ENCODE data around the gene ZNF547.
"Not testable (repeated sequence)": the region's sequence is repeated elsewhere in the genome, so short reads cannot be mapped to it uniquely, and the experiment has no call there.

The ZNF547 gene

GRCh38 chr19:57366776-57367175 is 3.4 kb downstream of the ZNF547 start:
- no peak for FAIRE-seq

GRCh38 chr19:57374179-57374578 is 10.8 kb downstream of the ZNF547 start:
- no peak for DNase-seq (ENCODE audit: extremely low spot score, insufficient read length, low read depth)
- FAIRE-seq = no peak

More at GRCh38 chr19:57366776-57367175, 3.4 kb downstream of the ZNF547 start:
- no peak for DNase-seq (ENCODE audit: extremely low spot score, insufficient read length, low read depth)

- FAIRE-seq; DNase-seq (ENCODE audit: extremely low spot score, insufficient read length, low read depth): not testable (repeated sequence)
Measured at GRCh38 chr19:57374647-57375046, 11.3 kb downstream of the ZNF547 start.

- DNase-seq (ENCODE audit: extremely low spot score, insufficient read length, low read depth) (no peak), FAIRE-seq (no peak)
Measured at GRCh38 chr19:57376151-57376550, 12.8 kb downstream of the ZNF547 start.

- DNase-seq (ENCODE audit: extremely low spot score, insufficient read length, low read depth) (no peak), FAIRE-seq (no peak)
Measured at GRCh38 chr19:57377498-57378146, 14.3 kb downstream of the ZNF547 start.

- DNase-seq (ENCODE audit: extremely low spot score, insufficient read length, low read depth) = no peak
- FAIRE-seq = no peak
Measured at GRCh38 chr19:57380923-57381322, 17.6 kb downstream of the ZNF547 start.

GRCh38 chr19:57382806-57383488 is 19.6 kb downstream of the ZNF547 start:
- DNase-seq (ENCODE audit: extremely low spot score, insufficient read length, low read depth) = no peak
- no peak for FAIRE-seq

- no peak for FAIRE-seq
- DNase-seq (ENCODE audit: extremely low spot score, insufficient read length, low read depth) = no peak
Measured at GRCh38 chr19:57389194-57389729, 25.9 kb downstream of the ZNF547 start.

- FAIRE-seq (peak; percentile 100), DNase-seq (ENCODE audit: extremely low spot score, insufficient read length, low read depth) (peak; percentile 71)
Measured at GRCh38 chr19:57389730-57390598, 26.6 kb downstream of the ZNF547 start, which contains the start of gene ZNF548. Gene ZNF548, plus strand, starts transcription at chr19:57389854. Its CDS starts 246 bp downstream, at chr19:57390100.

GRCh38 chr19:57395710-57396109 is 32.4 kb downstream of the ZNF547 start:
- FAIRE-seq = no peak
- DNase-seq (ENCODE audit: extremely low spot score, insufficient read length, low read depth) = no peak

- FAIRE-seq (no peak), DNase-seq (ENCODE audit: extremely low spot score, insufficient read length, low read depth) (no peak)
Measured at GRCh38 chr19:57398868-57399267, 35.5 kb downstream of the ZNF547 start.

- no peak for DNase-seq (ENCODE audit: extremely low spot score, insufficient read length, low read depth)
- no peak for FAIRE-seq
Measured at GRCh38 chr19:57403737-57404563, 40.6 kb downstream of the ZNF547 start.

- FAIRE-seq (peak; percentile 35), DNase-seq (ENCODE audit: extremely low spot score, insufficient read length, low read depth) (peak; percentile 44)
Measured at GRCh38 chr19:57406516-57407123, 43.3 kb downstream of the ZNF547 start.

GRCh38 chr19:57410877-57411671 is 47.7 kb downstream of the ZNF547 start, which contains the start of gene ZNF17:
Gene ZNF17, plus strand, starts transcription at chr19:57411161. Its CDS starts 2,455 bp downstream, at chr19:57413616.
- FAIRE-seq (peak; percentile 99), DNase-seq (ENCODE audit: extremely low spot score, insufficient read length, low read depth) (peak; percentile 90)

GRCh38 chr19:57419439-57419838 is 56.1 kb downstream of the ZNF547 start:
- DNase-seq (ENCODE audit: extremely low spot score, insufficient read length, low read depth) = no peak
- FAIRE-seq = no peak

GRCh38 chr19:57421037-57421436 is 57.7 kb downstream of the ZNF547 start:
- DNase-seq (ENCODE audit: extremely low spot score, insufficient read length, low read depth) = no peak
- no peak for FAIRE-seq

Measured in GM18507 (cell line).